ENCODE measurements around the gene ADCY1. TPM values are rescaled to one million over a fixed set of nuclear protein-coding genes. Genes with fewer than 3 reads are reported as not detected.

The ADCY1 gene
- total RNA-seq, 4 donors from 2014 or later, result under 0.01 to 1.5 (median 0.18) TPM

DNA sequence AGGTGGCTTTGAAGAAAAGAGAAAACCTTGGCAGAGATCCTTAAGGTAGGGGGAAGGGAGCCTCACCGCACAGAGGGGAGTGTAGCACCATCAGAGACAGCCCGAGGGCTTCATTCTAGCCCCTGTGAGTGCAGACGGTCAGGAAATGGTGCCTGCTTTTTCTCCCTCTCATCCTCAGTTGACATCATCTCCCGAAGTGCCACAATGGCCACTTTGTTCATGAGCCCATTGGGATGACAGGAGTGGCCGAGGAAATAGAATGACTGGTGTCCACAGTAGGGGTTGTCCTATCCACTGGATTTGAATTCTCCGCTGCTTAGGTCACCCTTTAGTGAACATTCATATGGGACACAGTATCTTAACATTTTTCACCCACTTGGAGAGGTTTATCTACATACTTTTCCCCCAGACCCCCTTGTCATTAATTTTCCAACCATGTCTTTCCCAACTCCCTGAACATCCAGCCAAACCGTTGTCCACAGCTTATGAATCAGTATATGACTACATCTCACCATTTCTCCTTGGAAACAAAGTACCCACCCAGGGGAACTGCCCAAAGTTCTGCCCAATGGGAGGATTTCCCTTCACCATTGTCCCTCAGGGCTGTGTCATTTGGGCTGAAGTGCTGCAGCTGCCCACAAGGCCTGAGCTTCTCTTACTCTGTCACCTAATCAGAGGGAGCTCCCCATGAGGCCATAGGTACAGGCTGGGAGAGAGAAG is 108.8 kb downstream of the ADCY1 start:
- H3K27me3 ChIP-seq, result no peaks in the 10 kb centered on the region
- no peaks in the 10 kb centered on the region for H3K36me3 ChIP-seq
- H3K4me1 ChIP-seq, result no peaks in the 10 kb centered on the region
- no peaks in the 10 kb centered on the region for H3K9me3 ChIP-seq
- no peak for TF ChIP-seq POLR2A (IDR thresholded peaks at IDR 0.05)
- DNase-seq, result no peak
- H3K27ac ChIP-seq, result no peak overlapping the region
- H3K4me3 ChIP-seq, result no peak overlapping the region

- H3K4me3 ChIP-seq, result no peak overlapping the region
- no peaks in the 10 kb centered on the region for H3K27me3 ChIP-seq
- H3K36me3 ChIP-seq, result no peaks in the 10 kb centered on the region
- no peaks in the 10 kb centered on the region for H3K4me1 ChIP-seq
- H3K27ac ChIP-seq, result no peak overlapping the region
- TF ChIP-seq POLR2A (IDR thresholded peaks at IDR 0.05), result no peak
- no peak for TF ChIP-seq CTCF (IDR thresholded peaks at IDR 0.05)
- peak in 2 of 3 donors; percentile 21 to 40 for DNase-seq
- no peaks in the 10 kb centered on the region for H3K9me3 ChIP-seq
These were observed 109.5 kb downstream of the ADCY1 start for GRCh38 chr7:45683556-45684148.

DNA sequence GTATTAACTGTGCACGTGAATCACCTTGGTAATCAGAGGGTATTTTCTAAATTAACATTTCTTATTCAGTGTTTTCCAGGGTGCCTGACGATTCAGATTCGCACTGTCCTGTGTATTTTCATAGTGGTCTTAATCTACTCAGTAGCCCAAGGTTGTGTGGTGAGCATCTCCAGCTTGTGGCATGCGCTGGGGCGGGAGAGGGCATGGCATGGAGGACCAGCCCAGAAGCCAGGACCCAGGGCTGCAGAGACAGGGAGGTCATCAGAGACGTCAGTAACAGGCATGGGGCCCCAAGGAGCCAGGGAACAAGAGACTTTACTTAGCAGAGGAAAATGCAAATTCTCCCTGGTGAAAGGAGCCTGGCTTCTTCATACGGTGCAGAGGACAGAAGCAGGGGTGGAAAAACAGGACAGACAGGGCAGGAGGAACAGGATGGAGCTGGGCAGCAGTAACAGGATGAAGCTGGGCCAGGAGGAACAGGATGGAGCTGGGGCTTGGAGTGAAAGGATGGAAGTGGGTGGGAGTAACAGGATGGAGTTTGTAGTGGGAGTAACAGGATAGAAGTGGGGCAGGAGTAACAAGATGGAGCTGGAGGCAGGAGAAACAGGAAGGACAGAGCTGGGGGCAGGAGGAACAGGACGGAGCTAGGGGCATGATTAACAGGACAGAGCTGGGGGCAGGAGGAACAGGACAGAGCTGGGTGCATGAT is 110.9 kb downstream of the ADCY1 start:
- Histone ChIP-seq H3K27me3 (no peaks in the 10 kb centered on the region), H3K9me3 (no peaks in the 10 kb centered on the region), H3K4me1 (no peaks in the 10 kb centered on the region), H3K27ac (no peak overlapping the region), H3K36me3 (no peaks in the 10 kb centered on the region), H3K4me3 (no peak overlapping the region)
- DNase-seq, result peak in 1 of 3 donors; percentile 37
- TF ChIP-seq POLR2A (IDR thresholded peaks at IDR 0.05), result no peak
- TF ChIP-seq CTCF (IDR thresholded peaks at IDR 0.05), result no peak

DNA sequence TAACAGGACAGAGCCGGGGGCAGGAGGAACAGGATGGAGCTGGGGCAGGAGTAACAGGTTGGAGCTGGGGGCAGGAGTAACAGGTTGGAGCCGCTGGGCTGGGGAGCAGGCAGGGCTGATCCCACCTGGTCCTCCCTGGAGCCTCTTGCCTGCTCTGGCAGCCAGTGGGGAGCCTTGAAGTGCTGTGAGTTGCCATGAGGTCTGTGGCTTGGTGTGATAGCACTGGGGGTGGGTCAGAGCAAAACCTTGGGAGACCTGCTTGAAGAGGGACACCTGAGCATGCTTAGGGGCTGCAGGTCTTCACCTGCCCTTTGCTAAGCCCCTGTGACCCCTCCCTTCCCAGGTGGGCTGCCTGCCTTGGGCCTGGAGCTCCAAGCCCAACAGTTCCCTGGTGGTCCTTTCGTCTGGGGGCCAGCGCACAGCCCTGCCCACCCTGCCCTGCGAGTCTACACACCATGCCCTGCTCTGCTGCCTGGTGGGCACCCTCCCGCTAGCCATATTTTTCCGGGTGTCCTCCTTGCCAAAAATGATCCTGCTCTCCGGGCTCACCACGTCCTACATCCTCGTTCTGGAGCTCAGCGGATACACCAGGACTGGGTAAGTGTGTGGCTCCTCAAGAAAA is 111.6 kb downstream of the ADCY1 start:
- peak in 1 of 3 donors; percentile 29 for DNase-seq
- Histone ChIP-seq H3K27ac (no peak overlapping the region), H3K4me3 (no peak overlapping the region), H3K4me1 (no peaks in the 10 kb centered on the region), H3K9me3 (no peaks in the 10 kb centered on the region), H3K36me3 (no peaks in the 10 kb centered on the region), H3K27me3 (no peaks in the 10 kb centered on the region)
- no peak for TF ChIP-seq CTCF (IDR thresholded peaks at IDR 0.05)
- TF ChIP-seq POLR2A (IDR thresholded peaks at IDR 0.05), result no peak

DNA sequence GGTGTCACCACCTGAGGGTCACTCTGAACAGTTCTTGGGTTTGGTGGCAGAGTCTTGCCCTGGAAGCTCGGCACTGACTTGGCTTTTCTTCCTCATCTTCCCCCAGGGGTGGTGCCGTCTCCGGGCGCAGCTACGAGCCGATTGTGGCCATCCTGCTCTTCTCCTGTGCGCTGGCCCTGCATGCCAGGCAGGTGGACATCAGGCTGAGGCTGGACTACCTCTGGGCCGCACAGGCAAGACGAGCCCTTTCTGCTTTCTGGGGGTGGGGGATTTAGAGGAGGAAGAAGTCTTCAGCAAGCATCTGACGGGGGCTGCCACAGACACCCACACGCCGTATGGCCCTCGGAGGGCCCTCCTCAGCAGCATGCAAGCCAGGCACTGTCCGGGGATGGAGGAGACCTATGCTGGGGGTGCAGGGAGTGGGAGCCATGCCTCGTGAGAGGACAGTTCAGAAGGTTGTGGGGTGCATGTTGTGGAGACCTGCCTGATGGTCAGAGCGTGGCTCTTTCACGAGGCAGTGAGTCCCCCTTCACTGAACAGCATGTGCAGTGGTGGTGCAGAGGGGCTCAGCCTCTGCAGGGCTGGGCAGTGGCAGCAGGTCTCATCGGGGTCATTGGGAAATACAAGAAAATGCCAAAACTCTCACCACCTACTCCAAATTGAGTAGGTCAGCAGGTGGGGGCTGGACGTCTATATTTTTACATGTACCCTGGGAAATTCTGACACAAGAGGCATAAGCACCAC is 112.4 kb downstream of the ADCY1 start:
- H3K4me3 ChIP-seq, result no peak overlapping the region

More for the DNA sequence above, 112.4 kb downstream of the ADCY1 start:
- TF ChIP-seq CTCF (IDR thresholded peaks at IDR 0.05), result no peak
- TF ChIP-seq POLR2A (IDR thresholded peaks at IDR 0.05), result no peak
- Histone ChIP-seq H3K27ac (no peak overlapping the region), H3K36me3 (no peaks in the 10 kb centered on the region), H3K9me3 (no peaks in the 10 kb centered on the region), H3K27me3 (no peaks in the 10 kb centered on the region), H3K4me1 (no peaks in the 10 kb centered on the region)
- peak in 1 of 3 donors; percentile 27 for DNase-seq

All from Peyer's patch (tissue), 4 donors.